HG02759 (cell line): ENCODE measurements around the gene ITGB2.

Experiments
- ATAC-seq: cut with Tn5 transposase; IDR thresholded peaks from one replicate; pipeline ENCODE4 v1.9.1; 2021; ENCODE audit warnings: mild to moderate bottlenecking, moderate library complexity; ENCODE audit not compliant: unreplicated experiment

ITGB2 gene

DNA sequence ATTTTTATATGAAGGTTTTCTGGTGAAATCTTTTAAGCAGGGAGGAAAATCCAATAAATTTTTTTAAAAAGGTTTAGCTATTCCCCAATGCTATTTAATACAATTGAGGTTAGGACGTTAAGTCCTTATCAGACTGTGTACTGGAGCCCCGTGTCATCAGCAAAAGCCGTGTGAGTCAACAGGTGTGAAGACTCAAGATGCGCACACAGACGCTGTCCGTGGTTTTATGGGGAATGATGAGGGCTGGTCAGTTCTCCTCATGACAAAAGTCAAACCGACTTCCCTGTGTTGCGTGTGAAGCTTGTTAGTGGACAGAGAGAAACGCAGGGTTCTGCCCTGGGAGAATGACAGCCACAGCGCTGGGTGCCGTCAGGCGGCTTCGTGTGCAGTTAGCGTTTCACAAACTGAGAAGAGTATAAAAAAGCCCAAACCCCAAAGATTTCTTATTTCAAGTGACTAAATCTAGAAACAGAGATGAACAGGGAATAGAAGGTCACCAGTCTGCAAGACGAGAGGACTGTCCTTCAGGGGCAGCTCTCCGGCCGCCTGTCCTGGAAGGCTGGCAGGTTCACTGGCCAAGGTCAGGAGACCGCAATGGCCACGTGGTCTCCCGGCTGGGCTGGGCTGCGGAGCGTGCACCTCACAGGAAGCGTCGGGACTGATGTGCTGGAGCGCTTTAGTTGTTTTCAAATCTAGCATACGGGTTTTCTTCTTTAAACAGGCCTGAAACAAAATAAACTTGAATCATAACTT lies 69.6 kb downstream of the ITGB2 start:
- ATAC-seq, result no peak

DNA sequence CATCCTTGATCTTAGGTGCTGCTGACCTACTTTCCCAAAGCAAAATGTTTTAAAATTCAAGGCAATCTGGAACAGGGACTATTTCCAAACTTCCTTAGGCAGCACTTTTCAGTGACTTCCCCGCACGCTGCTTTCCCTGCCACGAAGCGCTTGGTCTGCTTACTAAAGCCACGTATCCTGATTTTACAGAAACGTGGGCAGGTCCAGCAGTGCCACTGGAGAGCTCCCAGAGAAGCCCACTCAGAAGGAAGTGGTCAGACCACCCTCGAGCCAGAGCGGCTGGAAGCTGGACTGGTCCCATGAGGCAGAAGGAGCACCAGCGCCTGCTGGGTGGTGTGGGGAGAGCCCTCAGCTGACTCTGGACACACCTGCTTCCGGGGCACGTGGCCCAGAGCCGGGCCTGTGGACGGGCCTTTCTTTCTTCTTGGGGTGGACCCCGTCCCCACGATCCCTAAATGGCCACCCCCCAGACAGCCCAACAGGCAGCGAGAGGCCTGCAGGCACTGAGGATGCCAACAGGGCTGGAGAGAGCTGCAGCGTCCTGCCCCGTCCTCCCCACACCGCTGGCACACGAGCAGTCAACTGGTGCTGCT lies 70.4 kb downstream of the ITGB2 start:
- no peak for ATAC-seq

DNA sequence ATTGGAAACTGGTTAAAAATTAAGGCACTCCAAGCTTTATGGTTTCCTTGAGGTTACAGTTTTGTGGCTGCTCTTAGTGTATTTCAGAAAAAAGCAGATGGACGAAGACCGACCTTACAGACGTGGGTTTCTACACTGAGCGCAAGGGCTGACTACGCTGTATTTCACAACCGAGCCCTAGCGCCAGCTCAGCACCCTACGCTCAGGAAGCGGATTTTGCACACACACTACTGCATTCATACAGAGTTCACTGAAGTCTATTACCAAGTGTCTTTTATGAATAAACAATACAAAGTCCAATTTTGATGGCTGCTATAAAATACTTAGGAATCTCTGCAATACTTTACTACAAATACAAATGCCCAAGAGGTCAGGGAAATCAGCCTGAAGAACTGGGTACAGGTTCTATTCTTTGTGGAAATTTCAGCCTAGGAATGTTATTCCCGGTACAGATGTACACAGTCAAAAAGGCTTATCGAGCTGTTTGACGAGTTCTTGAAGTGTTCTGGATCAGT lies 71.0 kb downstream of the ITGB2 start:
- no peak for ATAC-seq

DNA sequence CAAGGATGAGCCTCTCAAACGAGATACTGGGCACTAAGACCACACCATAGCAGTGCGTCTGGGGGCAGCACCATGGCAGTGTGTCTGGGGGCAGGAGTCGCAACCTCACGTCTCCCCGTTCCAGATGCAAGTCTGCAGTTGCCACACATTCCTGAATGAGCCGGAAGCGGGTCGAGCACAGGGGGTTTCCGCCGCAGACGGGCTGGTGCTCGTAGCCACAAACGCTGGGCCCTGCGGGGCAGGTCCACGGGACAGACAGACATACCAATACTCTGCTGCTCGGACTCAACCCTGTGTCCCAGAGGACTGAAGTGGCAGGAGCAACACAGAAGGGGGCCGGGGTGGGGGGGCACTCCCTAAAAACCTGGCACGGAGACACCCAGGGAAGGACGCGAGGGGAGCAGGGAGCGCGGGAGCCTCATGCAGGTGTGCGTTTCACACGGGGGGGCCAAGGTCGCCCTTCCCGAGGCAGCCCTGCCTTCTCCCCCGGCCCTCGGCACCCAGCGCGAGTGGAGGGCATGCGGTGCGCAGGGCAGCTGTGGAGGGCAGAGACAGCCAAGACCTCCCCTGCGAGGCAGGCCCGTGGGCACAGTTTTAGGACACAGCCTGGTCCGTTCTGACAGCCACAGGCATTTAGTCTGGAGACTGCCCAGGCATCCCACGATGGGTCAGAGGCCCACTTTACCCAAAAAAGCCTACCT lies 71.7 kb downstream of the ITGB2 start:
- ATAC-seq, result no peak

DNA sequence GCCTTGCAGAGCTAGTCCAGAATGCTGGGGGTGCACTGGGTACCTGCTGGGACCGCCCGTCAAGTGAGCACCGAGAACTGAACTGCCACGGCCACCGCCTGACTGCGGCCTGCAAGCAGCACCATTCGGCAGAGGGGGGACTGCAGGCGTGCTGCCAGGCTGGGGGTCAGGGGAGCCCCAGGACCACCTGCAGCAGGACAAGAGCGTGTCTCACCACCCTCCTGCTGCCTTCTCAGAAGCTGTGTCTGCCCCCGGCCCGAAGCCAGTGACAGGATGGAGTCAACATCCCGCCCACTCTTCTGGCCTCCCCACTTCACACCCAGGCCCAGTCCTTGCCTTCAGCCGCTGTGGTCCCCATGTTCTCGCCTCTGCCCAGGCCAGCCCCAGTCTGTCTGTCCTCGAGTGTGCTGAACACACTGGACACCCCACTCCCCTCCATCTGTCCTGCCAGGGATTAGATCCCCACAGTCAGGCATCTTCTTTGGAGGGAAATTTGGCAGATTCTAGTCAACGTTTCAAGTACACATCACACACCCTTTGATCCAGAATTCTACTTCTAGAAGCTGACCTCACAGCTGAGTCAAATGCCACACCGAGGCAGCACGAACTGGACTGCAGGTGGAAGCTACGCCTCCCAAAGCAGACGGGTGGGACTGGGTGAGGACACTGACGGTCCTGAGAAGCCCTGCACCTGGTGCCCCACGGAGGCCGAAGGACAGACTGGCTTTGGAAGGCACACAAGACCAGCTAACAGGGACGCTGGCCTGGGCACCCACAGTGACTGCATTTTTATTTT lies 73.2 kb downstream of the ITGB2 start:
- no peak for ATAC-seq

DNA sequence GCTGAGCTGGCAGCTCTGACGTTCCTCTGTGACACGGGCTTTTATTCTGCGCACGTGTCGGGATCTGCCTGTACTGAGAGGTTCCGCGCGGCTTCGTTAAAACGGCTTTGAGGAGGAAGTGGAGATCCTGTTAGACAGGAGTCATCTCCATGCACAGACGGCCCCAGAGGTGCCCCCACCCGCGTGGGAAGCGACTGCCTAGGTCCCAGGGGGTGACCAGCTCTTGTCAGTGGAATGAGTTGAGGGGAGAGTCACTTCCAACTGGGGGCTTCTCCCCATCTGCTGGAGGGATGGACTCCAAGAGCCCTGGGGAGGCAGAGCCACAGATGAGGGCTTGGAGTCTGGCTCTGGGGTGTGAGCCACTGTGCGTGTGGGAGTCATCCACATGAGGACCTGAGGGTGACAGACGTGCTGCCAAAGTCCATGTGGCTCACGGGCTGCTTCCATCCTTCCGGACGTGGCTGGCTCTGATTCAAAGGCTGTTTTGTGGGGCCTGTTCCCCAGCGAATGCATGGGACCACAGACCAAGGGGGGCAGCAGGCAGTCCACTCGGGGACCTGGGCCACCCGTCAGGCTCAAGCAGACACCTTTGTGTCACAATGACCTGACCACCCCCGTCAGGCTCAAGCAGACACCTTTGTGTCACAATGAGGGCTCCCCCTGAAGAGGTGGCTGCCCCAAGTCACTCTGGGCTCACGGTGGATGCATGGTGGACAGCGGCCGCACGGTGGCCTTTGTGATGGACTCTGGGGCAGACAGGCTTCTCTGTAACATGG lies 74.0 kb downstream of the ITGB2 start:
- no peak for ATAC-seq

DNA sequence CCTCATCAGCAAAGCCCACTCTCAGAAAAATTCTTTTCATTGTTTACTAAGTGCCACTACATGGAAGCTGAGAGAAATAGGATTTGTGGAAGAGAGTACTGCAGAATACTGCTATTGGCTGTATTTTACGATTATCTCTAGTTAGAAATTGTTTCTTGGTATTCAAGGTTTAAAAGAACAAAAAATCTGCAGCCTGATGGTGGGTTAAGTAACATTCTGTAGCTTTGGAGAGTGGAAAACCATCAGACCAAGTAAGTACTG lies 74.5 kb downstream of the ITGB2 start:
- ATAC-seq, result no peak

DNA sequence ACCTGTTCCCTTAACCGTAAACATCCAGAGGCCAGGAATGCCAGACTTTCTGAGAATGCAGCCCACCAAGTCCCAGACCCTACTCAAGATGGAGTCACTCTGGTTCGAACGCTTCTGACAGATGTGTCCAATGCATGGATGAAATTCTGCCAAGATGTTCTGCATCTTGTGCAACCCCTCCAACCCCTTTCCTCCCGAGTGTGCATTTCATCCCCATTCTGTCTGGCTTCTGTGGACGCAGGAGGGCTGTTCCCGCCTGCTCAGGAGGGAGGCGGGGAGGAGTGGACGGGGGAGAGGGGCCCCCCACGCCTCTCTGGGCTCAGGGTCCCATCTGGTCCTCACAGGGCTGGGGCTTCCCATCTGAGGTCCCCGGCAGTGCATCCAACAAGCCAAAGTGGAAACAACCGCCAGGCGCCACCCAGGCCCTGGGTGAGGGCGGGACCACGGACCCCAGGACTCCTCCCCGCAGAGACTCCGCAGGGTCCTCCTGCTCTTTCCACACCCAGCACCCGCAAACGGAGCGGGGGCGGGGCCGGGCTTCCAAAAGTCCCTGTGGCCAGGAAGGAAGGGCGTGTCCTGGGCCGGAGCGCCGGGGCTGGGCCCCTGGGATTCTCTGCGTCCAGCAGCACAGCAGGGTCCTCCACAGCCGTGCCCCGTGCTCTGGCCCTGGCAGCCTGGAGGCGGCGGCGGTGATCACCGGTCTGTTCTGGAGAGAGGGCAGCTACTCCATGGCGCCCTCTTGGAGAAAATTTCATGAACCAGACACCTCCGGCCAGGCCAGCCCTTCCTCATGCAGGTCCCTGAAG lies 75.1 kb downstream of the ITGB2 start:
- ATAC-seq, result no peak

DNA sequence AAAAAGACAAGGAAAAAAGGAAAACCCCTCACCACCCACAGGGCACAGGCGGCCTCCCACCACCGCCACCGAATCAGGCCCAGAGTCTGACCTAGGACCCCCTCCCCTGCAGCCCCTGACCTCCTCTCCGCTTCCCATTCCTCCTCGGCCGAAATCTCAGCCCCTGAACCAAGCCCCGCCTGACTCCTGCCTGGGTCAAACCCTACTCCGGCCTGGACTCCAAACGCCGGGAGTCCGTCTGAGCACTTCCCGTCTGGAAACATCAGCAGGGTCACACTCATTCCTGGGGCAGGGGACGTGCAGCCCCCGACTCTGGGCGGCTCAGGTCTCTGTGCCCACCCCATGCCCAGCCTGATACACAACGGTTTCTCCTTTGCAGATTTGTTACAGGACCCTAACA lies 76.4 kb downstream of the ITGB2 start:
- ATAC-seq, result no peak

DNA sequence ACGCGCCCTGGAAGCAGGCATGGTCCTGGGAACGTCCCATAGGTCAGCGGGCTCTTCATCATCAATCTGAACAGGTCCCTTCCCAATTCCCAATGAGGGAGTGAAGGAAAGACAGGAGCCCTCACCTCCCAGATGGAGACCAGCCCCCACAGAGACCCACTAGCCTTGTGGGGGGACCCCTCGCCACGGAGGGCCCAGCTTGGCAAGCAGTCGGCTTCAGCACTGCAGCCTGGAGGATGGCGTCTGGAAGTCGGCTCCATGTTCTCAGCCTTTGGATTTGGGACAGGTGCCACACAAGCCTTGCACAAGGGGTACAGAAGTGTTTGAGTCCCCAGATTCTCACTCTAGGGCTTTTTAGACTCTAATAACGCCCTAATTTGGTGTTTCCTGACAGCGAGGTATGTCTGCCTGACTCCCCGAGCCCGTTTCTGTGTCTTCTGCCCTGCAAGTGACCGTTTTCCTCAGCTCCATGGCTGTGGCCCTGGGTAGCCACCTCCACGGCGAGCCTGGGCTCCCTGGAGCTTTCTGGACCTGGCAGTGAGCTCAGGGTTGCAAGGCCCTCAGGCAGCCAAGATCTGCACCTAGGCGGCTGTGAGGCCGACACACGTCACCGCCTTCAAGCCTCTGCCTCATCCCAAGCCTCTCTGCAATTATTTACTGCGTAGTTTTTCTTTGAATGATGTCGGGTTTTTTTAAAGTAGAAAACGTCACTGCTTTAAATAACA lies 77.8 kb downstream of the ITGB2 start:
- no peak for ATAC-seq

DNA sequence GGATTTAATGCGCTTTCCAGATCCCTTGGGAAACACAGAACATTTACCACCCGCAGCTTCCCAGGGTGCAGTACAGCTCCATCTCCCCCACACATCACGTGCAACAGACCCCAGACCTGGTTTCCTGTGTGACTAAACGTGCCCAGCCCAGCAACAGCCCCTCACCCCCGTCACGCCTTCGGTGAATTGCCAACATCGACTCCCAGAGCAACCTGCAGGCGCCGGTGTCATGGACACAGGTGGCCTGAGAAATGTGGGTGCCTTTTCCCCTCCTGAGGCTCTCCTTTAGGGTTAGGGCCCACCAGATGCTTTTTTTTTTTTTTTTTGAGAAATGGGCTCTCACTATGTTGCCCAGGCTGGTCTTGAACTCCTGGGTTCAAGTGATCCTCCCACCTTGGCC lies 78.6 kb downstream of the ITGB2 start:
- ATAC-seq, result no peak

DNA sequence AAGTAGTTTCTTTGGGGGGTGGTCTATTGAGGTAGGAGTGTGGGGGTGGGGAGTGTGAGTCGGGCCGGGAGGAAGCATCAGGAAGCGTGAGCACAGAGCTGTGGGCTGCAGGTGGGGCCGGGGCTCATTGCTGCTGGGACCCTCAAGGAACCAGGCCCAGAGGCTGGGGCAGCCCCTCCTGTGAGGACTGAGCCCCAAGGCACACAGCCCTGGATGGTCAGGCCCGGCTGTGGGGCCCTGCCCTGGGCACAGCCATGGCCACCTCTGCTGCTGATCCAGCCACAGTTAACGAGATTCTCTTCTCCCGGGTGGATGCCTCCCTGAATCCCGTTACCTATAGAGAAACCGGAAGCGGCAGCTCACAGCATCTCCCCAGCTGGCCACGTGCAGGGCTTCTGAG lies 79.9 kb downstream of the ITGB2 start:
- ATAC-seq, result no peak

DNA sequence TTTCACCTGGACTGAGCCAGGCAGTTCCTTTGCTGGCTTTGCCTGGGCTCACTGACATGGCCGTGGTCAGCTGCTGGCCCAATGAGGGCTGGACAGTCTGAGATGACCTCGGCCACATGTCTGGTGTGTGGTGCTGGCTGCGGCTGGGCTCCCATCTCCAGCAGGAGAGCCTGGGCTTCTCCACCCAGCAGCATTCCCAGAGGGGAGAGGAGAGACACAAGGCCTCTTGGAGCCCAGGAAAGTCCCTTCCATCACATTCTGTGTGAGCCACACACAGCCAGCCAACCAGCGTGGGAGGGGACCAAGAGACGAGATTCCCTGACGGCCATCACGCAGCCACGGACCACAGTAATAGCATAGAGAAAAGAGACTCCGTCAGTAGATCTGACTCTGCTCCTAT lies 81.7 kb downstream of the ITGB2 start:
- no peak for ATAC-seq

DNA sequence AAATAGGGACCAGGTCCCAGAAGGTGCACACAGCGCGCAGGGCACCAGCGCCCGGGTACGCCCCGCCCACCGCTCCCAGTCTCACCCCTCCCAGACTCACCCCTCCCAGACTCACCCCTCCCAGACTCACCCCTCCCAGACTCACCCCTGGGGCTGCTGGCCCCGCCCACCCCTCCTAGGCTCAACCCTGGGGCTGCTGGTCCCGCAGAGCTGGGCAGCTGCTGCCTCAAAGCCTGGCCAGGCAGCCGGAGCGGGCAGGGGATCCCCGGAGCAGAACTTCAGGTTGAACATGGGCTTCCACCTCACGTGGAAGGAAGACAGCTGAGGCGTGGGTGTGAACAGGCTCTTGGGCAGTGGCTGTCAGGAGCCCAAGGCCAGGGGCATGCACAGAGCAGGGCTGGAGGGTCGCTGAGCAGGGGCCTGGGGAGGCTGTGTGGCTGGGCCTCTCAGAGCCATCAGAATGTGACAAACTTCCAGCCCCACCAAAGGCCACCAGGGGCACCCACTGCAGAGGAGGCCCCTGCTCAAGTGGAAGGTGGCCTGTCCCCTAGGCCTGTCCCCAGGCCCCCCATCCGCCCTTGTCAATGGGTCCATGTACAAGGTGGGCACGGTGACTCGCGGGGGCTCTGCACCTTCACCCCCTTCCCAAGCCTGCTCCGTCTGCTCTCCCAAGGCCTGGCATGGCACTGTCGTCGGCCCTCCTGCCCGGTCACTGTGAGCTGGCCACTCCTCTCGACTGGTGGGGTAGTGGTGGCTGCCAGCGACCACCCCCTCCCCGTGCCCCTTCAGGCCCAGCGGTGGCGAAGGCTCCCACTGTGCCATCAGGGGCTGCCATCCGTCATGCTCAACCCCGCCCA lies 82.4 kb downstream of the ITGB2 start:
- ATAC-seq, result no peak

DNA sequence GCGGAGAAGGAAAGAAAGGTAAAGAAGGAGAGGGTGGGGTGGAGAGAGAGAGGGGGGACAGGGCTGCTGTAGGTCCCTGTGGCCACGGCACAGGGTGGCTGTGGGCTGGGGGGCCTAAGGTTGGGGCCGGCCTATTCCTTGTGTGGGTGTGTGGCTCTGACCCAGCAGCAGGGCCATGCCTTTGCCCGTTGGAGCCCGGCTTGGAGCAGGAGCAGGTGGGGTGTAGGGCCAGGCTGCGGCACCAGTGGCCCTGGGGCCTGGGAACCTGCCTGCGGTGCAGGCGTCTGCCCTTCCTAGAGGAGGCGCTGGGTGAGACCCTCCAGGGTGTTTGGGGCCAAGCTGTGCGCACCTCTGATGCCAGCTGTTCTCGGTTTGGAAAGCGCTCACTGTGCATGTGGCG lies 83.2 kb downstream of the ITGB2 start:
- ATAC-seq, result no peak

DNA sequence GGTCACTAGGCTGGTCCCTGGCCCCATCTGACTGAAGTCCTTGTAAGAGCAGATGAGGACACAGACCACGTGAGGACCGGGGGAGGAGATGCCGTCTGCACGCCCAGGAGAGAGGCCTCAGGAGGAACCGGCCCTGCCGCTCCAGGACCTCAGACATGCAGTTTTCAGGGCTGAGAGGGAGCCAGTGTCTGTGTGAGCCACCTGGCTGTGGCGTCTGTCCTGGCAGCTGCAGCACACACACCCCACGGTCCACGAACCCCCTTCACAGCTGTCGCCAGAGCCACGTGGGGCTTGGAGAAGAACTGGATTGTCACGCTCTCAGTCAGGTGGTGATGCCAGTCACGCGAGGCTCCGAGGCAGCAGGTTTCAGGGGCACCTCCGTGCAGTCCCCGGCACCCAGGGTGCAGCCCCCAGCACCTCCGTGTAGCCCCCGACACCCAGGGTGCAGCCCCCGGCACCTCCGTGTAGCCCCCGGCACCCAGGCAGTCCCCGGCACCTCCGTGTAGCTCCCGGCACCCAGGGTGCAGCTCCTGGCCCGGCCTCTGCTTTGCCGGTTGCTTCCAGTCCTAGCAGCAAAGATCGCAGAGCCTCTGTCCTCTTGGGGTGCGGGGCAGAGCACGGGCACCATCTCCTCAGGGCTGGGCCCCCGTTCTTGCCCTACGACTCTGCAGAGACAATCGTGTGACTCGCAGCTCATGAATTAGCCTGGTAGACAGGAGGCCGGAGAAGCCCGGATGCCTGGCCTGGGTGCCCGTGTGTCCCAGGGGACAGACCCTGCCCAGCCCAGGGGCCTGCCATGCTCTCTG lies 83.8 kb downstream of the ITGB2 start:
- no peak for ATAC-seq

DNA sequence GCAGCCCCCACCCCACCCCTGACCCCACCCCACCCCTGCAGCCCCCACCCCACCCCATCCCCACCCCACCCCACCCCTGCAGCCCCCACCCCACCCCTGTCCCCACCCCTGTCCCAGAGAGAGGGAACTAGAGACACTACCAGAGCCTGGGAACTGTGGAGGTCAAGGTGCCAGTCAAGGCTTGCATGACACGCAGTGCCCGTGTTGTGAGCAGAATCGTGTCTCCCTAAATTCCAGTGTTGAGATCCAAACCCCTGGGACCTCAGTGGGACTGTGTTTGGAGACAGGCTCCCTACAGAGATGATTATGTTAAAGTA lies 84.4 kb downstream of the ITGB2 start:
- ATAC-seq, result no peak
